CD4-positive, alpha-beta T cell treated with Interleukin-15 for 1 hour (primary cell): ENCODE measurements around the gene ANKH.
"Not testable (repeated sequence)": the region's sequence is repeated elsewhere in the genome, so short reads cannot be mapped to it uniquely, and the experiment has no call there.

Experiments
- DNase-seq: peaks from one replicate; pipeline ENCODE4 v3.0.0-alpha.2; 2020

Gene ANKH

GRCh38 chr5:14871214-14872069 is at the start of gene ANKH:
Gene ANKH (minus strand): TSS chr5:14871778. CDS start chr5:14871447, 331 bp downstream.
- DNase-seq: peak; percentile 84

GRCh38 chr5:14920121-14920520 is 48.5 kb upstream of the ANKH start:
- no peak for DNase-seq

GRCh38 chr5:14919106-14919505 is 47.5 kb upstream of the ANKH start:
- DNase-seq: not testable (repeated sequence)

- no peak for DNase-seq
These were observed 46.1 kb upstream of the ANKH start for GRCh38 chr5:14917719-14918118.

- DNase-seq: no peak
These were observed 43.8 kb upstream of the ANKH start for GRCh38 chr5:14915291-14915952.

GRCh38 chr5:14914623-14915260 is 43.2 kb upstream of the ANKH start:
- DNase-seq: no peak

- DNase-seq: no peak
These were observed 42.6 kb upstream of the ANKH start for GRCh38 chr5:14914193-14914592.

- no peak for DNase-seq
These were observed 41.5 kb upstream of the ANKH start for GRCh38 chr5:14913096-14913495.

- DNase-seq: no peak
These were observed 40.6 kb upstream of the ANKH start for GRCh38 chr5:14912206-14912605.

GRCh38 chr5:14909369-14909768 is 37.8 kb upstream of the ANKH start:
- no peak for DNase-seq

GRCh38 chr5:14908172-14908571 is 36.6 kb upstream of the ANKH start:
- no peak for DNase-seq

- DNase-seq: no peak
These were observed 35.0 kb upstream of the ANKH start for GRCh38 chr5:14906628-14907027.

- DNase-seq: no peak
These were observed 31.4 kb upstream of the ANKH start for GRCh38 chr5:14902826-14903560.

GRCh38 chr5:14901462-14902051 is 30.0 kb upstream of the ANKH start:
- DNase-seq: no peak

- DNase-seq: no peak
These were observed 29.3 kb upstream of the ANKH start for GRCh38 chr5:14900693-14901461.

GRCh38 chr5:14896131-14896530 is 24.6 kb upstream of the ANKH start:
- DNase-seq: no peak

GRCh38 chr5:14895301-14895700 is 23.7 kb upstream of the ANKH start:
- DNase-seq: no peak

- no peak for DNase-seq
These were observed 23.2 kb upstream of the ANKH start for GRCh38 chr5:14894748-14895147.

GRCh38 chr5:14893381-14893780 is 21.8 kb upstream of the ANKH start:
- DNase-seq: no peak

GRCh38 chr5:14890846-14891245 is 19.3 kb upstream of the ANKH start:
- no peak for DNase-seq

- no peak for DNase-seq
These were observed 12.6 kb upstream of the ANKH start for GRCh38 chr5:14884062-14884612.
